GM19455 (cell line): ENCODE measurements around the gene FDPS.

Experiments used
- ATAC-seq: cut with Tn5 transposase; IDR thresholded peaks from one replicate; pipeline ENCODE4 v1.9.1; 2021; ENCODE audit not compliant: unreplicated experiment

The FDPS gene

GRCh38 chr1:155352631-155353030 is 44.0 kb downstream of the FDPS start:
- no peak for ATAC-seq

- no peak for ATAC-seq
Measured at GRCh38 chr1:155360051-155360450, 51.4 kb downstream of the FDPS start.
